ENCODE data around the gene KRI1. TPM values are rescaled to one million over a fixed set of nuclear protein-coding genes. Genes with fewer than 3 reads are reported as not detected.
"Not testable (repeated sequence)": the region's sequence is repeated elsewhere in the genome, so short reads cannot be mapped to it uniquely, and the experiment has no call there.

KRI1 gene
- total and polyA plus RNA-seq, 7 donors = 7.2 to 28.9 (median 14.5) TPM

- Histone ChIP-seq H3K27me3 (no peaks in the 10 kb centered on the region), H3K36me3 (peaks cover under 1 to 23% (median 8%) of the 10 kb centered on the region in 4 donors), H3K27ac (peak within 1 kb of the TSS; percentile 87 to 95 (median 88)), H3K4me1 (peaks cover 0 to 24% (median 21%) of the 10 kb centered on the region in 4 donors), H3K4me3 (peak within 1 kb of the TSS; percentile 74 to 97 (median 90)), H3K9me3 (no peaks in the 10 kb centered on the region)
- 1% methylated on average over 79 of the region's 79 CpGs for WGBS, 2 donors
- DNase-seq = peak; percentile 85
- TF ChIP-seq POLR2AphosphoS5 (IDR thresholded peaks at IDR 0.05) = peak; percentile 78 to 95 (median 90)
- TF ChIP-seq CTCF (IDR thresholded peaks at IDR 0.05) = no peak
- no peak for TF ChIP-seq EP300 (IDR thresholded peaks at IDR 0.05)
- TF ChIP-seq POLR2A (IDR thresholded peaks at IDR 0.05) = peak; percentile 50 to 70
- intact Hi-C loops (cut with DNase I) = loop anchor here (2.0 to 5.0 kb wide), 2 partner anchors 25 to 41 kb away; partner anchors contain the start of genes CDKN2D and KEAP1
Measured at GRCh38 chr19:10543420-10544241, 22.2 kb downstream of the KRI1 start, which contains the start of gene ATG4D. TSS of gene ATG4D (plus strand) at chr19:10543904. CDS start at chr19:10544091, 187 bp downstream.

DNA sequence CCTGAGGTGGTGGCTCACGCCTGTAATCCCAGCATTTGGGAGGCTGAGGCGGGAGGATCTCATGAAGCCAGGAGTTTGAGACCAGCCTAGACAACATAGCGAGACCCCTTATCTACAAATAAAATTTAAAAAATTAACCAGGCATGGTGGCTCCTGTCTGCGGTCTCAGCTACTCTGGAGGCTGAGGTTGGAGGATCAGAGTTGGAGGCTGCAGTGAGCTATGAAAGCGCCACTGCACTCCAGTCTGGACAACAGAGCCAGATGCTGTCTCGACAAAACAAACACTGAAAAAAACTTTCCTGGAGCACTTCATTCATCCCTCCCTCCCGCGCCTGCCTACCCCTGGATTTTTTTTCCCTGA lies 22.8 kb downstream of the KRI1 start:
- intact Hi-C loops (cut with DNase I) = loop anchor here (2.0 to 5.0 kb wide), 2 partner anchors 26 to 41 kb away; partner anchors contain the start of genes CDKN2D and KEAP1
- Histone ChIP-seq H3K4me3 (peak overlapping the region; percentile 74 to 97 (median 90)), H3K9me3 (no peaks in the 10 kb centered on the region), H3K27me3 (peaks cover 0 to 4% (median 0%) of the 10 kb centered on the region in 3 donors), H3K27ac (peak overlapping the region; percentile 87 to 95 (median 88)), H3K4me1 (peaks cover 0 to 24% (median 21%) of the 10 kb centered on the region in 4 donors), H3K36me3 (peaks cover 0 to 17% (median 6%) of the 10 kb centered on the region in 4 donors)
- no peak for TF ChIP-seq POLR2AphosphoS5 (IDR thresholded peaks at IDR 0.05)
- no peak for TF ChIP-seq POLR2A (IDR thresholded peaks at IDR 0.05)
- TF ChIP-seq EP300 (IDR thresholded peaks at IDR 0.05) = no peak
- TF ChIP-seq CTCF (IDR thresholded peaks at IDR 0.05) = no peak
- 47 to 57% methylated on average over 8 of the region's 8 CpGs for WGBS, 2 donors
- DNase-seq = no peak

DNA sequence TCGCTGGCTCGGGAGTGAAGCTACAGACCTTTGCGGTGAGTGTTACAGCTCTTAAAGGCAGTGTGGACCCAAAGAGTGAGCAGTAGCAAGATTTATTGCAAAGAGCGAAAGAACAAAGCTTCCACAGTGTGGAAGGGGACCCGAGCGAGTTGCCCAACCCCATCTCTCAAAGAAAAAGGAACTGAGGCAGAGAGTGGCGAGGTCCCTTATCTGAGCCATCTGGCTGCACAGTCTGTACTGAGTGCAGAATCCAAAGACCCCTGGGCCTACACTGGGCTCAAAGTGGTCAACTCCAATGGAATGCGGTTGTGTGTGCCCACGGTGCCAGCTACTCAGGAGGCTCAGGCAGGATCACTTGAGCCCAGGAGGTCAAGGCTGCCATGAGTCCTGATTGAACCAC lies 26.8 kb downstream of the KRI1 start:
- 51 to 74% methylated on average over 9 of the region's 9 CpGs for WGBS, 2 donors
- H3K4me3 ChIP-seq; H3K27ac ChIP-seq; H3K27me3 ChIP-seq; DNase-seq; intact Hi-C loops (cut with DNase I); H3K4me1 ChIP-seq; H3K9me3 ChIP-seq; H3K36me3 ChIP-seq: not testable (repeated sequence)

- intact Hi-C loops (cut with DNase I) = no loop called here
- Histone ChIP-seq H3K27me3 (peaks cover 0 to 7% (median 5%) of the 10 kb centered on the region in 3 donors), H3K36me3 (no peaks in the 10 kb centered on the region), H3K27ac (no peak overlapping the region), H3K4me3 (no peak overlapping the region), H3K4me1 (peaks cover 0 to 4% (median 3%) of the 10 kb centered on the region in 4 donors), H3K9me3 (no peaks in the 10 kb centered on the region)
- no peak for DNase-seq
- TF ChIP-seq POLR2A (IDR thresholded peaks at IDR 0.05) (no peak), CTCF (IDR thresholded peaks at IDR 0.05) (no peak), POLR2AphosphoS5 (IDR thresholded peaks at IDR 0.05) (no peak), EP300 (IDR thresholded peaks at IDR 0.05) (no peak)
- 65 to 69% methylated on average over 20 of the region's 20 CpGs for WGBS, 2 donors
Measured at GRCh38 chr19:10538204-10538983, 27.4 kb downstream of the KRI1 start.

DNA sequence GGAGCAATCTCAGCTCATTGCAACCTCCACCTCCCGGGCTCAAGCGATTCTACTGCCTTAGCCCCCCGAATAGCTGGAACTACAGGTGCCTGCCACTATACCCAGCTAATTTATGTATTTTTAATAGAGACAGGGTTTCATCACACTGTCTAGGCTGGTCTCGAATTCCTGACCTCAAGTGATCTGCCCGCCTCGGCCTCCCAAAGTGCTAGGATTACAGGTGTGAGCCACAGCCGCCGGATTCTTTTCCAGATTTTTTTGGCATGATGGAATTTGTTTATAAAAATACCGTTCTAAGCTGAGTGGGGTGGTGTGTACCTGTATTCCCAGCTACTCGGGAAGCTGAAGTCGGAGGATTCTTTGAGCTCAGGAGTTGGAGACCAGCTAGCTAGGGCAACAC lies 28.1 kb downstream of the KRI1 start:
- Histone ChIP-seq H3K4me3 (no peak overlapping the region), H3K27me3 (peaks cover 0 to 7% (median 5%) of the 10 kb centered on the region in 3 donors), H3K27ac (no peak overlapping the region), H3K36me3 (no peaks in the 10 kb centered on the region), H3K9me3 (no peaks in the 10 kb centered on the region), H3K4me1 (no peaks in the 10 kb centered on the region)
- 68 to 84% methylated on average over 11 of the region's 11 CpGs for WGBS, 2 donors
- DNase-seq = no peak
- TF ChIP-seq POLR2A (IDR thresholded peaks at IDR 0.05) = no peak
- TF ChIP-seq POLR2AphosphoS5 (IDR thresholded peaks at IDR 0.05) = no peak
- TF ChIP-seq CTCF (IDR thresholded peaks at IDR 0.05) = no peak
- TF ChIP-seq EP300 (IDR thresholded peaks at IDR 0.05) = no peak
- intact Hi-C loops (cut with DNase I) = loop anchor here (2.0 kb wide), 1 partner anchor 21 kb away; the partner anchor contains the start of gene S1PR5
